ENCODE measurements around the gene SLC25A25. TPM values are rescaled to one million over a fixed set of nuclear protein-coding genes. Genes with fewer than 3 reads are reported as not detected.

SLC25A25 gene
- total RNA-seq, 1 donor = 30.6 TPM

DNA sequence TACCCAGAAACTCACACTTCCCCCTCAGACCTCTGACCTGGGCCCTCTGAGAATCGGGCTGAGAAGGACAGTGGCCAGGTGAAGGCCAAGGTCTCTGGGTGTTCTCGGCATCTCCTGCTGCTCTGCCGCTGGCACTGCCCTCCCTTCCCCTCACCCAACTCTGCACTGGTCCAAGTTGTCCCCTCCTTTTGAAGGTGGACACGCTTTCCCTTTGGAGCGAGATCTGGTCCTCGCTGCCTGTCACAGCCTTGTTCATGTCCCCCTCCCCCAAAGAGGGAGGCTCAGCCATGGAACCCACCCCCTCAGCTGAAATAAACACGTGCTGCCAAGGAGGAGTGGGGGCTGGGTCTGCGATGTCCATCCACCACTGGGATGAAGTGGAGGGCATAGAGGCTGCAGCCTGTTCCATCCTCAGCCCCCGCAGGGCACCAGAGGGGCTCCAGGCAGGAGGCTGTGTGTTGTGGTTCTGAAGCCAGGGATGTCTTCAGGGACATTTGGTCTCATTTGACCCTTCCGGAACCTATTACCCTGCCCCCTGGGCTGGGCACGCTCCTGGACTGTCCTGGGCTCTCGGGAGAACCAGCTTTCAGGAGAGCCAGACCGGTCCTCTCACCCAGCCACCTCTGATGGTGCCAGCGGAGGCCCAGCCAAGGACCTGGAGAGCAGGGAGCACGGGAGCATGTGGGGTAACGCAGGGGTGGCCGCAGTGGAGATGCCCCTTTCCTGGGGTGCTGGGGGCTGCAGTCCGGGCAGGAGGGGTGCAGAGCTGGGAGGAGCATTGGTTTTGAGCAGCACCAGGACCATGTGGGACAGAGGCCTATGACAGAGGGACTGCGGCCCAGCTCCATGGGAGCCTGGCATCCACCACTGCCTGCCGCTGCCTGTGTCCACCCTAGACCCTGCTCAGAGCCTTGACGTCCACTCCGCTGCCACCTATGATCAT is 76.5 kb downstream of the SLC25A25 start:
- Histone ChIP-seq H3K4me3 (ENCODE audit: low read length) (no peak overlapping the region), H3K9me3 (ENCODE audit: low read depth, low read length) (no peaks in the 10 kb centered on the region), H3K4me1 (ENCODE audit: insufficient read depth, low read length) (peaks cover 20% of the 10 kb centered on the region), H3K27me3 (ENCODE audit: insufficient read depth, low read length) (no peaks in the 10 kb centered on the region)

DNA sequence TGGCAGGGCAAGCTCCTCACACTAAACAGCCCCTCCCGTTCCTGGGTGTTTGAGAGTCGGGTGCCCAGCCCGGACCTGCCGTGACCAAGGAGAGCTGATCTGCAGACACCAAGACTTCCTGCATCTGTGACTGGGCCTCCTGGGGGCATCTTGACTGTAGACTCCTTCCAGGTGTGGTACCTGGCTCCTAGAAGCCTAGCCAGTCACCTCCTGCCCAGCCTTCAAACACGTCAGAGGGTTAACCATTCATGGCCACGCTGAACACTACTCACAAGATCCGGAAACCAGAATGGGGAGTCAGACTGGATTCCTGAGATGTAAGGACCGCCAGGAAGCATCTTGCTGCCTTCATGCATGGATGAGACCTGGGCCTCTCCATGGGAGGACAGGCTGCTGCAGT is 77.5 kb downstream of the SLC25A25 start:
- Histone ChIP-seq H3K4me1 (ENCODE audit: insufficient read depth, low read length) (peaks cover 20% of the 10 kb centered on the region), H3K4me3 (ENCODE audit: low read length) (no peak overlapping the region), H3K27me3 (ENCODE audit: insufficient read depth, low read length) (no peaks in the 10 kb centered on the region), H3K9me3 (ENCODE audit: low read depth, low read length) (no peaks in the 10 kb centered on the region)

DNA sequence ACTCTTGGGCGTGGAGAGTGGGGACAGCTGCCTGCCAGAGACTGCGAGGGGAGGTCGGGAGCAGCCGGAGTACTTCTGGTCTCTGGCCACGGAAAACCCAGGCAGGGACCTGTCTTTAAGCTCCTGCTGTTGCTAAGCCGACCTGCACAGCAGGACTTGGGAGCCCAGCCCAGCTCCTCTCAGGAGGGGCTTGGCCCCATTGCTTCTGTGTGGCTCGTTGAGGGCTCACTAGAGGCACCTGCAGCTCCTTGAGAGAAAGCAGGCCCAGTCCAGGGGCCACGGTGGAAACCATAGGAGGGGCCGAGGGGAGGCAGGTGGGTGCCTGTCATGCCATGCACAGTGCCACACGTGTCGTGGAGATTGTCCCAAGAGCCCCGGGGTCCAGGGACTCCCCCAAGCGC is 77.9 kb downstream of the SLC25A25 start:
- no peak overlapping the region for H3K4me3 ChIP-seq (ENCODE audit: low read length)
- peaks cover 20% of the 10 kb centered on the region for H3K4me1 ChIP-seq (ENCODE audit: insufficient read depth, low read length)
- H3K27me3 ChIP-seq (ENCODE audit: insufficient read depth, low read length) = no peaks in the 10 kb centered on the region
- H3K9me3 ChIP-seq (ENCODE audit: low read depth, low read length) = no peaks in the 10 kb centered on the region

DNA sequence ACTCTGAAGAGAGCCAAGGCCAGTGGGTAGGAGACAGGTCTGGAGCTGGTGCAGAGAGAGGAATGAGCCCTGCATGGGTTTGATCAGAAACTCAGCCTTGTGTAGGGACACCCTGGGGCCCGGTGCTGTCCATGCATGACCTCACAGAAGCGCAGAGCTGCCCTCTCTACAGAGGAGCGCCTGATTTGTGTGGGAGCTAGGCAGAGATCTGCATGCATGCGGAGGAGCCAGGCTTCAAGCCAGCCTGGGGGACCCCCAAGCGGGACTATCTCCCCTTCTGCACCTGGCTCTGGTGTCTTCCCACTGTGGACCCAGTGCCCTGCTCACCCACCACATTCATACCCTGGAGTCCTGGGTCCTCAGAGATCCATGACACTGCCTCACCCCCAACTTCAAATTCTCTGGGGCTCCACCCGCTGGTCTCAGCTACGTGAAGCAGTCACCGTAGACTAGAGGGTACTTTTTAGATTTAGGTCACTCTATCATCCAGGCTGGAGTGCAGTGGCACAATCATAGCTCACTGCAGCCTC is 78.6 kb downstream of the SLC25A25 start:
- peaks cover 20% of the 10 kb centered on the region for H3K4me1 ChIP-seq (ENCODE audit: insufficient read depth, low read length)
- H3K9me3 ChIP-seq (ENCODE audit: low read depth, low read length) = no peaks in the 10 kb centered on the region
- H3K27me3 ChIP-seq (ENCODE audit: insufficient read depth, low read length) = no peaks in the 10 kb centered on the region
- no peak overlapping the region for H3K4me3 ChIP-seq (ENCODE audit: low read length)

DNA sequence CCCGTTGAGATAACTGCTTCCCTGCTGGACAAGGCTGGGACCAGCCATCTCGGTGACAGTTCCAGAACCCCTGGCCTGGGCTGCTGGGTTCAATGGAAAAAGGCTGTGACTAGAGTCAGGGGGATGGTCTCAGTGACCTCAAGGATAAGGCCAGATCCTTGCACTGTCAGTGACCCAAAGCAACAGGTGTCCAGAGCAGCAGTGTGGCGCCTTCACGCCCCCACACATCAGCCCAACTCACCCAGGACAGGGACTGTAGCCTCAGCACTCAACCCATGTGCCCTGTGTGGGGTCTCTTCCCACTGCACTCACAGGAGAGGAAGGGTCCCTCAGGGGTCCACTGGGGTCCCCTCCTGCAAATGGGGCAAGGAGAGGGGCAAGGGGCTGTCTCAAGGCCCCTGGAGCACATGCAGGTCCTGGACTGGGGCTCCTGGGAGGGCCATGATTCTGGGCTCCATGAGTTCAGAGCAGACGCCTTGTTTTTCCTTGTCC is 80.5 kb downstream of the SLC25A25 start:
- H3K4me3 ChIP-seq (ENCODE audit: low read length) = no peak overlapping the region
- H3K9me3 ChIP-seq (ENCODE audit: low read depth, low read length) = no peaks in the 10 kb centered on the region
- peaks cover 7% of the 10 kb centered on the region for H3K4me1 ChIP-seq (ENCODE audit: insufficient read depth, low read length)
- no peaks in the 10 kb centered on the region for H3K27me3 ChIP-seq (ENCODE audit: insufficient read depth, low read length)

DNA sequence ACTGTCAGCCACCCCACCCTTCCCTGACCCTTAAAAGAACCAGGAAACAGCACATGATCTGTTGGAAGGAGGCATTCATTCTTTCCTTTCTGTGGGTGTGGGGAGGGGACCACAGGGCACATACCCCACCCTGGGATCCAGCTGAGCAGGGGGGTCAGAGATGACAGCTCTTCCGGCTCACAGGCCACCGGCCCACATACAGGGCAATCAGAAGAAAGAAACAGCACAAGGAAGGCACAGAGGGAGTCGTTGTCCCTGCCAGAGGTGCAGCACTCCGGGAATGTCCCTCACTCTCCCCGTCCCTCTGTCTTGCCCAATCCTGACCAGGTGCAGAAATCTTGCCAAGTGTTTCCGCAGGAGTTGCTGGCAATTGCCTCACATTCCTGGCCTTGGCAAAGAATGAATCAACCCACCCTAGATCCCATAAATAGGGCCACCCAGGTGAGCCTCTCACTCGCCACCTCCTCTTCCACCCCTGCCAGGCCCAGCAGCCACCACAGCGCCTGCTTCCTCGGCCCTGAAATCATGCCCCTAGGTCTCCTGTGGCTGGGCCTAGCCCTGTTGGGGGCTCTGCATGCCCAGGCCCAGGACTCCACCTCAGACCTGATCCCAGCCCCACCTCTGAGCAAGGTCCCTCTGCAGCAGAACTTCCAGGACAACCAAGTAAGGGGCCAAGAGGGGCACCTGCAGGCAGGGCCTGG is 81.1 kb downstream of the SLC25A25 start, which contains the start of gene LCN2:
LCN2 (plus strand) TSS at position 453 of the 701 bp plus-strand sequence; CDS start at position 526, 73 bp downstream.
- H3K4me1 ChIP-seq (ENCODE audit: insufficient read depth, low read length) = peaks cover under 1% of the 10 kb centered on the region
- H3K9me3 ChIP-seq (ENCODE audit: low read depth, low read length) = no peaks in the 10 kb centered on the region
- no peak within 1 kb of the TSS for H3K4me3 ChIP-seq (ENCODE audit: low read length)
- H3K27me3 ChIP-seq (ENCODE audit: insufficient read depth, low read length) = no peaks in the 10 kb centered on the region

DNA sequence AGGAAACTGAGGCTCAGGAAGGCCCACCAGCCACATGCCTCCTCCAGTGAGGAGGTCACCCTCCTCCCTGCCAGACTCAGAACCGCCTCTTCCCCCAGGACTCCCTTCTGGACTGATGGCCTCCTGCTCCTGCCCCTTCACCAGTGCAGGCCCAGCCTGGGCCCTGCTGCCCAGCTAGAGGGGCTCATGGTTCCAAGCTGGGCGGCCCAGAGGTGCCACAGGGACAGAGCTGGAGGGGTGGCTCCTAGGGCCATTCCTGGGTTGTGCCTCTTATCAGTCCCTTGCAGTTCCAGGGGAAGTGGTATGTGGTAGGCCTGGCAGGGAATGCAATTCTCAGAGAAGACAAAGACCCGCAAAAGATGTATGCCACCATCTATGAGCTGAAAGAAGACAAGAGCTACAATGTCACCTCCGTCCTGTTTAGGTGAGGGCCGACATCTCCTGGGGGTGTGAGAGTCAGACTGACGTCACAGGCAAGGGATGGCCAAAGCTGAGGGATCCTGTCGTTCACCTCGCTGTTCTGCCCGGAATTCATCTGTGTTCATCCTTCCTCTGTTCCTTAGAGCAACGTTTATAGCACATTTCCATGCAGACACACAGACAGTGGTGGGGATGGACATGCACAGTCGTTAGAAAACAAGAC is 82.0 kb downstream of the SLC25A25 start:
- no peaks in the 10 kb centered on the region for H3K9me3 ChIP-seq (ENCODE audit: low read depth, low read length)
- no peak overlapping the region for H3K4me3 ChIP-seq (ENCODE audit: low read length)
- no peaks in the 10 kb centered on the region for H3K4me1 ChIP-seq (ENCODE audit: insufficient read depth, low read length)
- no peaks in the 10 kb centered on the region for H3K27me3 ChIP-seq (ENCODE audit: insufficient read depth, low read length)

DNA sequence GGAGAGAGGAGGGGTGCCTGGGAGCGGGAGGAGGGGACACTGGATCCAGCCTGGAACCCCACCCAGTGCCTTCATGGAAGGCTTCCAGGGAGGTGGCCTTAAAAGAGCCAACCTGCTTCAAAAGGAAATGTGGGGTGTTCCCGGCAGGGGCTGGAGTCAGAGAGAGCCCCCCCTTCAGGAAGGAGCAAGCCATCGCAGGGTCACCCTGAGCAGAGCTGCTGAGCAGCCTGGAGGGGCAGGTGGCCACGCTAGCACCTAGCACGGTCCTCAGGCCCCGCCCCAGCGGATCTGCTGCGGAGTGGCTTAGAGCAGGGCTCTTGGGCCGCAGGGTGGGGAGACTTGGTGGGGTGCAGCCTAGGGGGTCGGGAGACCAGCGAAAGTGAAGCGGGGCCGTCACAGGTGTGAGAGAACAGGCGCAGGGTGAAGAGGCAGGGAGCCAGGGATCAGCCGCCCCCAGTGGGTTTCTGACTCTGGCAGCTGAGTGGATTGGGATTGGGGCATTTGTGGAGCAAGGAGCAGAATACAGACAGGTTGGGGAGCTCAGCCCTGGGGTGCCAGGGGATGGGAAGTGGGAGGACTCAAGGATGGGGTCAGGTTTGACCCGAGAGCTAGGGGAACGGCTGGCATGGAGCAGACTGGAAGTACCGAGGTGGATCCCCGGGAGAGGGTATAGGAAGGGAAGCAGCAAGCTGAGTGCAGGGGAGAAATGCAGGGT is 82.7 kb downstream of the SLC25A25 start:
- Histone ChIP-seq H3K4me3 (ENCODE audit: low read length) (no peak overlapping the region), H3K9me3 (ENCODE audit: low read depth, low read length) (no peaks in the 10 kb centered on the region), H3K27me3 (ENCODE audit: insufficient read depth, low read length) (no peaks in the 10 kb centered on the region), H3K4me1 (ENCODE audit: insufficient read depth, low read length) (no peaks in the 10 kb centered on the region)

DNA sequence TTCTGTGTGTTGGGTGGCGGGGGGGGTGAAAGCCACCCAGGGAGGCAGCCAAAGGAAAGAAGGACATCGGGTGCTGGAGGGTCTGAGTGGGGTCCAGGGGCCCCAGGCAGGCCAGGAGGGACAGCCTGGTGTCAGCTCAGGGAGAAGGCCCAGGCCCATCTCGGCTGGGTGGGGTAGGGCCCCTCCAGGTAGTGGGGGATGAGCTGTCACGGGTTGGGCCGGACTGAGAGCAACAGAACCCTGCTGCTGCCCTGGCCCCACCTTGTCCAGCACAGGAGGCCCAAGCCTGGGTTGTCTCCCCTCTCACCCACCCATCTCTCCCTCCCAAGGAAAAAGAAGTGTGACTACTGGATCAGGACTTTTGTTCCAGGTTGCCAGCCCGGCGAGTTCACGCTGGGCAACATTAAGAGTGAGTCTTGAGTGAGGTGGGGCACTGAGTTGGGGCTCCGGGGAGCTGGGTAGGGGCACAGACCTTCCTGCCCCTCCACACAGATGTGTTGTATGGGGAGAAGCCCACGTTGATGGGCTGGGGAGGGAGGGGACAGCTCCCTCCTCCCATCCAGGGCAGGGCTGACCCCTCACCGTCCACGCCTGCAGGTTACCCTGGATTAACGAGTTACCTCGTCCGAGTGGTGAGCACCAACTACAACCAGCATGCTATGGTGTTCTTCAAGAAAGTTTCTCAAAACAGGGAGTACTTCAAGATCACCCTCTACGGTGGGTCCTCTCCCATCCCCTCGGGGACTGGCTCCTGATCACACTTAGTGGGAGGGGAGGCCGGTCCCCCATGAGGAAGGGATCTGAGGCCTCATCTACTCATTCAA is 83.5 kb downstream of the SLC25A25 start:
- no peaks in the 10 kb centered on the region for H3K4me1 ChIP-seq (ENCODE audit: insufficient read depth, low read length)
- no peaks in the 10 kb centered on the region for H3K9me3 ChIP-seq (ENCODE audit: low read depth, low read length)
- H3K4me3 ChIP-seq (ENCODE audit: low read length) = no peak overlapping the region
- no peaks in the 10 kb centered on the region for H3K27me3 ChIP-seq (ENCODE audit: insufficient read depth, low read length)

DNA sequence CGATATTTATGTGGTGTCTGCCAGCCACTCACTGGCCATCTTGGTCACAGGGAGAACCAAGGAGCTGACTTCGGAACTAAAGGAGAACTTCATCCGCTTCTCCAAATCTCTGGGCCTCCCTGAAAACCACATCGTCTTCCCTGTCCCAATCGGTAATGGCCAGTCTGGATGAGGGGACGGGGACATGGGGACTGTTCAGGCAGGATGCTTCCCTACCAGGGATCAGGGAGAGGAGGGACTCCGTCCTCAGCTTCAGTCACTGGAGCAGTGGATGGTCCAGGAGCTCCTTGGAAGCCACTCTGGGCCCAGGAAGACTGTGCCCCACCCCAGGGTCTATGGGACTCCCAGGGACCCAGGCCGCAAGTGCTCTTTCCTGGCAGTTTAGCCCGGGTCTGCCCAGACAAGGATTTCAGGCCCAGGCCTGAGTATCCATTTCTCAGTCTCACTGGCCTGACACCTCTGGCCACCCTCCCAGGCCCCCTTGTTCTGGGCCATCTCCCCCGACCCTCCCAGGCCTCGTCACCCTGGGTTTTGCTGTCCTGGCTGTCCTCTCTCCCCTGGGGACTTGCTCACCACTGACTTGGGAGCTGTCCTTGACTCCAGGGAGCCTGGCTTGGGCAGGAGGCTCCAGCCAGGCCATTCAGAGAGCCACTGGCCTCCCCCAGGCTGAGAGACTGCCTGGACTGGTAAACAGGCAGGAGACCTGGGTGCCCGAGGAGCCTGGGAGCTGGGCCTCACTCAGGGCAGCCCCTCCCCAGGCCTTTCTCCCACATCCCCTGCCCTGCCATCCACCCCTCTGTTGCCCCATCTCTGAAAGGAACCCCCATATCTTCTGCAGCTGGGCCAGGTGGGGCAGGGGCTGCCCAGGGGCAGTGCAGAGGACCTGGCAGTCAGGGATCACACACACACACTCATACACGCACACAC is 84.4 kb downstream of the SLC25A25 start:
- H3K4me1 ChIP-seq (ENCODE audit: insufficient read depth, low read length) = no peaks in the 10 kb centered on the region
- no peaks in the 10 kb centered on the region for H3K9me3 ChIP-seq (ENCODE audit: low read depth, low read length)
- no peak overlapping the region for H3K4me3 ChIP-seq (ENCODE audit: low read length)
- H3K27me3 ChIP-seq (ENCODE audit: insufficient read depth, low read length) = no peaks in the 10 kb centered on the region

DNA sequence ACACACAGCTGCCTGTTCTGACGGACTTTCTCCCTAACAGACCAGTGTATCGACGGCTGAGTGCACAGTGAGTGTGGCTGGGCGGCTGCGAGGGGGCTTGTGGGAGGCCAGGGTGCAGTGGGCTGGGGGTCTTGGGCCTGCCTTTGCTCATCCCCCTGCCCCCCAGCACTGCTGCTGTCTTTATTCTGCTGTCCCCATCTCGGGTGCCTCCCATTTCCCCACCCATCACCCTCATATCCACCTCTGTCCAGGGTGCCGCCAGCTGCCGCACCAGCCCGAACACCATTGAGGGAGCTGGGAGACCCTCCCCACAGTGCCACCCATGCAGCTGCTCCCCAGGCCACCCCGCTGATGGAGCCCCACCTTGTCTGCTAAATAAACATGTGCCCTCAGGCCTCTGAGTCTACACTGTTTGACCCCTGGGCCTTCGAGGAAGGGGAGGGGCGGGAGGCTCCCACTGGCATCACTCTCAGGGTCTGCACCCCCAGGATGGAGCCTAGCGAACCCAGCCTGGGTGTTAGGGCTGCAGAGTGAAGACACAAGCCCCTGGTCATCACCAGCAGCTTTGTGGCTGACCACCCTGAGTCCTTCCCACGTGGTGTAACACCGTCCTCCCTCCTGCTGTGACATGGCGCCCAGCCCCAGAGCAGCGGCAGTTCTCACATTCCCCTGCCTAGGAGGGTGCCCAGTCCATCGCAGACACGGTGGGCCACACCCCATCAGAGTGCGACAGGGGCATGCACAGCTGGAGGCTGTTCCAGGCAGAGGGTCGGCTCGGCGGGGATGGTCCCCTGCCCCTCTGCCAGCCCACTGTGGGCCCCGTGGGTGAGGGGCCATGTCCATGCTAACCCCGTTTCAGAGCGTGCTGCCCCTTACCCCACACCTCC is 85.3 kb downstream of the SLC25A25 start:
- no peaks in the 10 kb centered on the region for H3K27me3 ChIP-seq (ENCODE audit: insufficient read depth, low read length)
- no peak overlapping the region for H3K4me3 ChIP-seq (ENCODE audit: low read length)
- no peaks in the 10 kb centered on the region for H3K9me3 ChIP-seq (ENCODE audit: low read depth, low read length)
- no peaks in the 10 kb centered on the region for H3K4me1 ChIP-seq (ENCODE audit: insufficient read depth, low read length)
